Stomach (tissue), 4 donors: ENCODE data around the gene PTGFRN.

Experiments
- CTCF ChIP-seq, 7 experiments: fragments of 450-650 bp in 4 of 7; fragments of 200-600 bp in 3 of 7; sonication (generic) in 3 of 7; IDR thresholded peaks; one replicate each; pipeline ENCODE4 v1.5.1; 2016 to 2019; ENCODE audit warnings: antibody characterized with exemption in 7 of 7, control low read depth in 2 of 7, mild to moderate bottlenecking in 1 of 7
- POLR2A ChIP-seq, 4 donors: fragments of 450-650 bp; IDR thresholded peaks; one replicate each; pipeline ENCODE4 v1.6.1; 2016; ENCODE audit warnings: antibody characterized with exemption in 4 of 4, control low read depth in 2 of 4, mild to moderate bottlenecking in 1 of 4, moderate library complexity in 1 of 4
- POLR2AphosphoS5 ChIP-seq, 3 donors: sonication (generic); formaldehyde crosslinking; IDR thresholded peaks; one replicate each; pipeline ENCODE4 v1.6.1; 2016; ENCODE audit warnings: antibody characterized with exemption in 3 of 3

- TF ChIP-seq CTCF (IDR thresholded peaks at IDR 0.05): no peak
- no peak for TF ChIP-seq POLR2A (IDR thresholded peaks at IDR 0.05)
- TF ChIP-seq POLR2AphosphoS5 (IDR thresholded peaks at IDR 0.05): no peak
These were observed 124.1 kb downstream of the PTGFRN start for GRCh38 chr1:117033772-117034171.
